Keratinocyte (primary cell): Measurements from ENCODE around the gene ZMYND8. TPM values are rescaled to one million over a fixed set of nuclear protein-coding genes. Genes with fewer than 3 reads are reported as not detected.

Source experiments
- DNase-seq: peaks from one replicate; pipeline ENCODE4 v3.0.0-alpha.2; 2011; ENCODE audit warnings: low read depth, missing footprints, low spot score
- FAIRE-seq: peaks from 2 replicates; lab custom pipeline; 2011; peaks lifted over from hg19 to GRCh38; lab: Jason Lieb, UNC
- H2AFZ ChIP-seq: 2 replicates; pipeline ENCODE4 v1.6.0; 2012; ENCODE audit warnings: low read length, control low read depth, inconsistent platforms; ENCODE audit not compliant: control insufficient read depth
- H3K27ac ChIP-seq: 2 replicates; pipeline ENCODE4 v1.5.1; 2011; ENCODE audit warnings: low read length; ENCODE audit not compliant: control insufficient read depth, insufficient read depth
- H3K27me3 ChIP-seq: 3 replicates; pipeline ENCODE4 v1.6.0; 2011; ENCODE audit warnings: low read length; ENCODE audit not compliant: control insufficient read depth, insufficient read depth; ENCODE audit errors: extremely low read depth
- H3K36me3 ChIP-seq, 2 experiments: 2 replicates in 1 of 2; 3 replicates in 1 of 2; pipeline ENCODE4 v1.5.1; 2011; ENCODE audit warnings: low read length in 2 of 2, mild to moderate bottlenecking in 1 of 2; ENCODE audit not compliant: control insufficient read depth in 2 of 2, insufficient read depth in 2 of 2; ENCODE audit errors: extremely low read depth in 1 of 2
- H3K4me1 ChIP-seq: 3 replicates; pipeline ENCODE4 v1.5.1; 2011; ENCODE audit warnings: low read length; ENCODE audit not compliant: control insufficient read depth, insufficient read depth; ENCODE audit errors: extremely low read depth
- H3K4me2 ChIP-seq: 3 replicates; pipeline ENCODE4 v1.6.0; 2011; ENCODE audit warnings: low read depth, low read length; ENCODE audit not compliant: control insufficient read depth, insufficient read depth; ENCODE audit errors: extremely low read depth
- H3K4me3 ChIP-seq, 3 experiments: fragments of 200-600 bp in 1 of 3; sonication (generic) in 1 of 3; 2 replicates in 2 of 3; 3 replicates in 1 of 3; pipeline ENCODE4 v1.5.1; 2011 to 2016; ENCODE audit warnings: low read length in 3 of 3, mild to moderate bottlenecking in 3 of 3, control low read depth in 2 of 3, inconsistent platforms in 1 of 3, low read depth in 1 of 3, mixed read lengths in 1 of 3, mixed run types in 1 of 3, moderate library complexity in 1 of 3; ENCODE audit not compliant: control insufficient read depth in 2 of 3, insufficient read depth in 2 of 3; ENCODE audit errors: extremely low read depth in 1 of 3
- H3K79me2 ChIP-seq: 2 replicates; pipeline ENCODE4 v1.6.0; 2012; ENCODE audit warnings: low read length; ENCODE audit not compliant: control insufficient read depth, insufficient read depth
- H3K9ac ChIP-seq: 3 replicates; pipeline ENCODE4 v1.6.0; 2011; ENCODE audit warnings: low read length; ENCODE audit not compliant: control insufficient read depth, insufficient read depth; ENCODE audit errors: extremely low read depth
- H3K9me1 ChIP-seq: 3 replicates; pipeline ENCODE4 v1.6.0; 2011; ENCODE audit warnings: low read length; ENCODE audit not compliant: control insufficient read depth, insufficient read depth; ENCODE audit errors: extremely low read depth
- H3K9me3 ChIP-seq: 2 replicates; pipeline ENCODE4 v1.5.1; 2012; ENCODE audit warnings: low read depth, low read length; ENCODE audit not compliant: control insufficient read depth
- H4K20me1 ChIP-seq: 3 replicates; pipeline ENCODE4 v1.6.0; 2011; ENCODE audit warnings: low read length; ENCODE audit not compliant: control insufficient read depth, insufficient read depth; ENCODE audit errors: extremely low read depth
- CTCF ChIP-seq, 3 experiments: IDR thresholded peaks in 1 of 3; conservative IDR thresholded peaks in 1 of 3; optimal IDR thresholded peaks in 1 of 3; 2 replicates in 2 of 3; 3 replicates in 1 of 3; pipeline versions ENCODE3 to v1.5.1; 2011; ENCODE audit warnings: low read length in 3 of 3, mild to moderate bottlenecking in 3 of 3, moderate library complexity in 2 of 3, control low read depth in 1 of 3, inconsistent platforms in 1 of 3; ENCODE audit not compliant: insufficient read depth in 2 of 3; ENCODE audit errors: extremely low read depth in 1 of 3
- EZH2 ChIP-seq: IDR thresholded peaks from one replicate; pipeline ENCODE4 v1.6.1; 2012; ENCODE audit warnings: inconsistent platforms, mild to moderate bottlenecking, low read length, moderate library complexity
- dilution Hi-C: fragments of 300-500 bp; cut with MboI; formaldehyde crosslinking; loops from one replicate; pipeline ENCODE4 v1.7.0; 2020; ENCODE audit warnings: low sequenced_read_pairs; ENCODE audit not compliant: extremely low pct_ligation_motif_present
- polyA plus RNA-seq, 5 experiments: library from polyadenylated mRNA; depleted of rRNA in 3 of 5; stranded (reverse) in 3 of 5; stranded (forward) in 1 of 5; unstranded in 1 of 5; fragments of >200 nt; gene quantifications; 1 replicate in 1 of 5; 2 replicates in 3 of 5; 3 replicates in 1 of 5; pipeline versions ENCODE4 v1.2.1 to v1.2.3, GENCODE V29; 2011 to 2012; ENCODE audit warnings: missing spikeins in 2 of 5, low read depth in 1 of 5, low replicate concordance in 1 of 5

The ZMYND8 gene
- polyA plus RNA-seq, 1 donor (not counting 4 experiments of a cell fraction or from before 2014, with no cell fraction given) = 39.8 TPM

DNA sequence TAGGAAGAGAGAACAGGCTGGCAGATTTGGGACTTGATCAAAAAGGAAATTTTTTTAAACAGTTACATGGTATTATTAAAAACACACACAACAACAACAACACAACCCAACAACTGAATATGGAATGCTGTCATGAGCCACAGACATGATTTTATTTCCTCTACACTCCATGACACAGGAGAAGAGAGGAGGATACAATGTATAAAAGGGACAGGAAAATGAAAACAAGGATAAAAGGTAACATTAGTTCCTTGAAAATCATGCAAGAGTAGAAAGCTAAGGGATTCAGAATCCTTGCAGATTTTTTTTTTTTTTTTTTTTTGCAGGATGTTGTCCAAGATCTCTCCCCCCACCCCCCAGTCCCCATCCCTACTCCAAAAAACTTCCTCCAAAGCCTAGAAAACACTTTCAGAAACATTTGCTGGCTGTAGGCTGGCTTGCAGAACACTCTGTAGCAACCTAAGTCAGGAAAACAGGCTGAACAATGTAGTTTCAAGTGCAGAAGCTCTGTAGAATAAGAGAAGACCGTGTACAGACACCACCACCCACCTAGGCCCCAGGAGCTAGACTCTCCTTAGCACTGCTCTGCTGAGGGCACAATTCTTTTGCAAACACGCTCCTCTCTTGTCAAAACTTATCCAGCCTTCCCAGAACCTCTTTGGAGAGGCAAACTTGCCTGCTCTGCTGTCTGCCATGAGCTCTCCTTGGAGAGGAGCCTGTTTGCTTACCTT, 845 bp downstream of the ZMYND8 start:
- H3K4me2 ChIP-seq = peak overlapping the region; percentile 84
- peak overlapping the region; percentile 99 for H3K27ac ChIP-seq
- H3K27me3 ChIP-seq = no peaks in the 10 kb centered on the region
- H3K36me3 ChIP-seq = no peaks in the 10 kb centered on the region
- H3K4me3 ChIP-seq = peak overlapping the region; percentile 50 to 71 (median 70)
- no peak for DNase-seq
- H3K9me3 ChIP-seq = no peaks in the 10 kb centered on the region
- H3K4me1 ChIP-seq = peaks cover 100% of the 10 kb centered on the region
- peak overlapping the region; percentile 86 for H3K9ac ChIP-seq
- H4K20me1 ChIP-seq = no peaks in the 10 kb centered on the region
- no peak overlapping the region for H2AFZ ChIP-seq
- dilution Hi-C loops = no loop called here
- no peaks in the 10 kb centered on the region for H3K9me1 ChIP-seq
- TF ChIP-seq EZH2 (no peak), CTCF (optimal IDR thresholded peaks at IDR 0.05 in 1 of 3, IDR thresholded peaks at IDR 0.05 in 1 of 3, conservative IDR thresholded peaks at IDR 0.05 in 1 of 3; ENCODE audit: extremely low read depth in 1 of 3, insufficient read depth in 2 of 3, low read length in 3 of 3) (no peak)
- FAIRE-seq = no peak
- H3K79me2 ChIP-seq = peaks cover 59% of the 10 kb centered on the region

DNA sequence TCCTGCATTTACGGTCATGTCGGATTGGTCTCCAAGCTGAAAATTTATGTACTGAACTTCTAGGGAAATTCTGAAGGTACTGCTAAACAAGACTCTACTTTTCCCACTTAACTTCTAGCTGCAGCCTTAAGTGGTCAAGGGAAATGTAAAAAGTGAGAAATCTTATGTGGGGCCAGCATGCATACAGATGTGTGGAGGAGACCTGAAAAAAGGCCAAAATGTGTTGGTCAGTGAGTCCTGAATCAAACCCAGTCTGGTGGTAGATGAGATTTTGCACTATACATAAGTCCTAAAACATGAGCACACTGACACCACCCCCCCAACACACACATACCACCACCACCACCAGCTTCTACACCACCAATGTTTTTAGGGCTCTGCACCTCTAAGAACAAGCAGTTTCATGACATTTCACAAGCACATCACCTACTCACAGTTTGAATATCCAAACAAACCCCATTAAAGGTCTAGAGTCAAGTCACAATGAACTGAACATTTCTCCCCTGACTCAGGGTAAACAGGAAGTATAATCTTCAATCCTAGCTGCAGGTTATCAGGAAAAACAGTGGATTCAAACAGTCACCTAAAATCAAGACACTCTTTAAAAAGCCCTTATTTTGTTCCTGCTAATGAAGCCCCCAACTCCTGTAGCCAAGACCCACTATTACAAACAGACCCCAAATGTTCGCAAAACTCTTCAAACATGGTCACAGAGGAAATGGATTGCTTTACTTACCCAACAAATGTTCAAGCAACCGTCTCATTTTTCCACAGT, 1.6 kb downstream of the ZMYND8 start:
- peak overlapping the region; percentile 86 for H3K9ac ChIP-seq
- H2AFZ ChIP-seq = no peak overlapping the region
- H3K4me3 ChIP-seq = peak overlapping the region; percentile 50 to 71 (median 70)
- no peaks in the 10 kb centered on the region for H4K20me1 ChIP-seq
- no peaks in the 10 kb centered on the region for H3K36me3 ChIP-seq
- no peaks in the 10 kb centered on the region for H3K27me3 ChIP-seq
- H3K4me1 ChIP-seq = peaks cover 100% of the 10 kb centered on the region
- peak overlapping the region; percentile 84 for H3K4me2 ChIP-seq
- H3K27ac ChIP-seq = peak overlapping the region; percentile 99
- H3K79me2 ChIP-seq = peaks cover 66% of the 10 kb centered on the region
- TF ChIP-seq EZH2 (no peak), CTCF (optimal IDR thresholded peaks at IDR 0.05 in 1 of 3, IDR thresholded peaks at IDR 0.05 in 1 of 3, conservative IDR thresholded peaks at IDR 0.05 in 1 of 3; ENCODE audit: extremely low read depth in 1 of 3, insufficient read depth in 2 of 3, low read length in 3 of 3) (no peak)
- no peaks in the 10 kb centered on the region for H3K9me3 ChIP-seq
- H3K9me1 ChIP-seq = no peaks in the 10 kb centered on the region
- no peak for FAIRE-seq
- dilution Hi-C loops = no loop called here
- DNase-seq = no peak
